Activated naive CD4-positive, alpha-beta T cell treated with anti-CD3 and anti-CD28 coated beads, Interleukin-2, amount 50 U/mL, for 72 hours (primary cell): Measurements from ENCODE around the gene KRTAP11-1. TPM values are rescaled to one million over a fixed set of nuclear protein-coding genes. Genes with fewer than 3 reads are reported as not detected.
A peak's percentile ranks its signal among the peaks of the same experiment; 100 is the strongest.

Experiments
- ATAC-seq, 2 donors: fragments of 150-1000 bp; cut with Tn5 transposase; 2 replicates each; pipeline ENCODE4 v1.10.0; 2021; ENCODE audit warnings: mild to moderate bottlenecking in 2 of 2, moderate library complexity in 2 of 2
- DNase-seq, 2 donors: peaks; one replicate each; pipeline ENCODE4 v3.0.0; 2021 to 2022; ENCODE audit warnings: low spot score in 2 of 2
- H3K27ac Mint-ChIP-seq, 2 donors: one replicate each; pipeline ENCODE4 v1.8.0; 2022; ENCODE audit warnings: mild to moderate bottlenecking in 2 of 2, mixed read lengths in 2 of 2
- H3K36me3 Mint-ChIP-seq, 2 donors: one replicate each; pipeline ENCODE4 v1.8.0; 2022; ENCODE audit warnings: mixed read lengths in 2 of 2
- H3K9me3 Mint-ChIP-seq, 2 donors: one replicate each; pipeline ENCODE4 v1.8.0; 2022; ENCODE audit warnings: mixed read lengths in 2 of 2
- total RNA-seq, 2 donors: library from RNA; stranded (reverse); gene quantifications; one replicate each; pipeline ENCODE4 v1.2.3, GENCODE V29; 2022

Gene KRTAP11-1
- not detected for total RNA-seq

- Mint-ChIP-seq H3K36me3 (no peaks in the 10 kb centered on the region), H3K9me3 (no peaks in the 10 kb centered on the region), H3K27ac (no peak within 1 kb of the TSS)
- DNase-seq (no peak), ATAC-seq (no peak)
Observed at GRCh38 chr21:30881480-30881879, at the start of gene KRTAP11-1. Gene KRTAP11-1 (minus strand): TSS chr21:30881580. CDS start chr21:30881524, 56 bp downstream.

GRCh38 chr21:30924146-30924700 lies 42.8 kb upstream of the KRTAP11-1 start:
- no peak for ATAC-seq
- peaks cover 9% of the 10 kb centered on the region in 2 donors for H3K36me3 Mint-ChIP-seq
- H3K27ac Mint-ChIP-seq, result no peak overlapping the region
- peaks cover 14 to 18% of the 10 kb centered on the region in 2 donors for H3K9me3 Mint-ChIP-seq
- no peak for DNase-seq

GRCh38 chr21:30921129-30921528 lies 39.7 kb upstream of the KRTAP11-1 start:
- H3K27ac Mint-ChIP-seq, result no peak overlapping the region
- ATAC-seq, result no peak
- H3K36me3 Mint-ChIP-seq, result peaks cover 0 to under 1% of the 10 kb centered on the region in 2 donors
- H3K9me3 Mint-ChIP-seq, result peaks cover 3 to 4% of the 10 kb centered on the region in 2 donors
- DNase-seq, result no peak

GRCh38 chr21:30917557-30917956 lies 36.2 kb upstream of the KRTAP11-1 start:
- Mint-ChIP-seq H3K27ac (no peak overlapping the region), H3K36me3 (no peaks in the 10 kb centered on the region), H3K9me3 (no peaks in the 10 kb centered on the region)
- DNase-seq, result no peak
- no peak for ATAC-seq

- no peak for ATAC-seq
- no peak for DNase-seq
- no peaks in the 10 kb centered on the region for H3K9me3 Mint-ChIP-seq
- H3K27ac Mint-ChIP-seq, result no peak overlapping the region
- H3K36me3 Mint-ChIP-seq, result no peaks in the 10 kb centered on the region
Observed at GRCh38 chr21:30900881-30901280, 19.5 kb upstream of the KRTAP11-1 start.

GRCh38 chr21:30882866-30883597 lies 1.7 kb upstream of the KRTAP11-1 start:
- H3K36me3 Mint-ChIP-seq, result no peaks in the 10 kb centered on the region
- no peak overlapping the region for H3K27ac Mint-ChIP-seq
- DNase-seq, result no peak
- no peak for ATAC-seq
- peaks cover 0 to 5% of the 10 kb centered on the region in 2 donors for H3K9me3 Mint-ChIP-seq

GRCh38 chr21:30880914-30881313 lies 466 bp downstream of the KRTAP11-1 start:
- no peaks in the 10 kb centered on the region for H3K36me3 Mint-ChIP-seq
- no peak overlapping the region for H3K27ac Mint-ChIP-seq
- no peaks in the 10 kb centered on the region for H3K9me3 Mint-ChIP-seq
- ATAC-seq, result no peak
- no peak for DNase-seq

- ATAC-seq (no peak), DNase-seq (no peak)
- no peak overlapping the region for H3K27ac Mint-ChIP-seq
- no peaks in the 10 kb centered on the region for H3K36me3 Mint-ChIP-seq
- no peaks in the 10 kb centered on the region for H3K9me3 Mint-ChIP-seq
Observed at GRCh38 chr21:30874526-30874925, 6.9 kb downstream of the KRTAP11-1 start.

GRCh38 chr21:30847627-30848500 lies 33.5 kb downstream of the KRTAP11-1 start:
- H3K9me3 Mint-ChIP-seq, result no peaks in the 10 kb centered on the region
- DNase-seq (no peak), ATAC-seq (no peak)
- no peaks in the 10 kb centered on the region for H3K36me3 Mint-ChIP-seq
- no peak overlapping the region for H3K27ac Mint-ChIP-seq

- no peaks in the 10 kb centered on the region for H3K9me3 Mint-ChIP-seq
- H3K36me3 Mint-ChIP-seq, result peaks cover 0 to 4% of the 10 kb centered on the region in 2 donors
- H3K27ac Mint-ChIP-seq, result no peak overlapping the region
- ATAC-seq (no peak), DNase-seq (no peak)
Observed at GRCh38 chr21:30842990-30843389, 38.4 kb downstream of the KRTAP11-1 start.

- H3K36me3 Mint-ChIP-seq, result peaks cover 0 to 4% of the 10 kb centered on the region in 2 donors
- H3K9me3 Mint-ChIP-seq, result no peaks in the 10 kb centered on the region
- DNase-seq (peak in 1 of 2 donors; percentile 24), ATAC-seq (peak; percentile 53 to 73)
- no peak overlapping the region for H3K27ac Mint-ChIP-seq
Observed at GRCh38 chr21:30839304-30839703, 42.1 kb downstream of the KRTAP11-1 start.

GRCh38 chr21:30838536-30838935 lies 42.8 kb downstream of the KRTAP11-1 start:
- H3K27ac Mint-ChIP-seq, result no peak overlapping the region
- H3K9me3 Mint-ChIP-seq, result no peaks in the 10 kb centered on the region
- peaks cover 0 to 4% of the 10 kb centered on the region in 2 donors for H3K36me3 Mint-ChIP-seq
- ATAC-seq (no peak), DNase-seq (no peak)

- DNase-seq (peak in 1 of 2 donors; percentile 21), ATAC-seq (peak in 1 of 2 donors; percentile 53)
- Mint-ChIP-seq H3K36me3 (peaks cover 0 to 5% of the 10 kb centered on the region in 2 donors), H3K27ac (no peak overlapping the region), H3K9me3 (peaks cover 4 to 11% of the 10 kb centered on the region in 2 donors)
Observed at GRCh38 chr21:30831194-30831765, 50.1 kb downstream of the KRTAP11-1 start.

Other genes with a start within 250 kb of the KRTAP11-1 start
- gene KRTAP20-2, start 246.4 kb downstream of the KRTAP11-1 start, total RNA-seq, result not detected
- gene KRTAP20-3, start 238.7 kb downstream of the KRTAP11-1 start, total RNA-seq, result not detected
- gene KRTAP21-3, start 162.8 kb downstream of the KRTAP11-1 start, total RNA-seq, result not detected
- not detected for gene KRTAP21-2, start 134.3 kb downstream of the KRTAP11-1 start, total RNA-seq
- not detected for gene KRTAP21-1, start 126.2 kb downstream of the KRTAP11-1 start, total RNA-seq
- not detected for gene KRTAP8-1, start 68.3 kb downstream of the KRTAP11-1 start, total RNA-seq
- gene KRTAP7-1, start 51.8 kb downstream of the KRTAP11-1 start, total RNA-seq, result not detected
- not detected for gene KRTAP19-8, start 156.9 kb upstream of the KRTAP11-1 start, total RNA-seq